Measurements from ENCODE around the gene PIM1. TPM values are rescaled to one million over a fixed set of nuclear protein-coding genes. Genes with fewer than 3 reads are reported as not detected.

The PIM1 gene
- total RNA-seq, 6 experiments from 2014 or later = 5.1 to 45.2 (median 13.0) TPM

DNA sequence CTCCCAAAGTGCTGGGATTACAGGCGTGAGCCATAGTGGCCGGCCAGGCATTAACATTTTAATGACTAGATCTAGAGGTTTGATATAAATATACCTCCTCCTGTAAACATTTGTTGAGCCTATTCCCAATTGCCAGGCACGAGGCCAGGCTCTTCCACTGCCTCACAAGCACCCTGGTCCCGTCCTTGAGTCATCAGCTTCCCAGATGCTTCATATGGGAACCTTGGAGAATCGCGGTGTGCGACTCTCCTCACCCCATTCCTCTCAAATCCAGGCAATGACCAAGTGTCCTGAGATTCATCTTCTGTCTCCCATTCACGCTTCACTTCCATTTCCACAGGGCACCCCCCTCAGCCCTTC is 35.9 kb upstream of the PIM1 start:
- 94% methylated on average over 8 of the region's 8 CpGs for WGBS (ENCODE audit: insufficient coverage, low coverage, low lambda C conversion rate, missing lambda C conversion rate)

DNA sequence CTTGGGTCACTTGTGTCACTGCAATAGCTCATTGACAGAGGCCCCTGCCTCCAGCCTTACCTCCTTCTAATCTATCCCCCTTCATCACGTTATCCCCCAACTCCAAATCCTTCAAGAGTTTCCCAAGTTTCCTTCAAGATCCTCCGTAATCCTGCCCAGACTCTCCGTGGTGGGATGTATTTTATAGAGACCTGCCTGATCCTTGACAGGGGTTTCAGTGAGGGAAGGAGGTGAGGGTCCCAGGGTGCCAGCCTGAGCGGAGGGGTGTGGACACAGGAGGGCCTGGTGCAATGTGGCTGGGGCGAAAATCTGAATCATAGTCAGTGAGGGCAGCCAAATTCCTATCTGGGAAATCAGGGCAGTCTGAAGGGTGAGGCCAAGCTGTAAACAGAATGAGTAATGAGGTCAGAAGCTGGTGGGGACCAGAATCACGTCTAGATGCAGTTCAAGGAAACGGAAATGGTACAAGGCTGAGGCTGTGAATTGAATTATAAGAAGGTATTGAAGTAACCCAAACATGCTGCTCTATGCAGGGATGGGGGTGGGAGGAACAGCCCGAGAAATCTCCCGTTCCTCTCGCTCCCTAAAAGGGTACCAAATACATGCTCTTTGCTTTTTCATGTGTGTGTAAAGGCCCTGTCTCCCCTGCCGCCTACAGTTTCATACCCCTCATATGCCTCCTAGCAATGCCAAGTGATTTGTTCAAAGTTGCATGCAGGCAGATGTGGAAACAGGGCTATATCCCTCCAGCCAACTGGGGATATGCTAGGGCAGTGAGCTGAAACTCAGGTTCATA is 35.4 kb upstream of the PIM1 start:
- peak overlapping the region; percentile 13 to 75 (median 59) for H3K27ac ChIP-seq
- TF ChIP-seq, protein P1, sequence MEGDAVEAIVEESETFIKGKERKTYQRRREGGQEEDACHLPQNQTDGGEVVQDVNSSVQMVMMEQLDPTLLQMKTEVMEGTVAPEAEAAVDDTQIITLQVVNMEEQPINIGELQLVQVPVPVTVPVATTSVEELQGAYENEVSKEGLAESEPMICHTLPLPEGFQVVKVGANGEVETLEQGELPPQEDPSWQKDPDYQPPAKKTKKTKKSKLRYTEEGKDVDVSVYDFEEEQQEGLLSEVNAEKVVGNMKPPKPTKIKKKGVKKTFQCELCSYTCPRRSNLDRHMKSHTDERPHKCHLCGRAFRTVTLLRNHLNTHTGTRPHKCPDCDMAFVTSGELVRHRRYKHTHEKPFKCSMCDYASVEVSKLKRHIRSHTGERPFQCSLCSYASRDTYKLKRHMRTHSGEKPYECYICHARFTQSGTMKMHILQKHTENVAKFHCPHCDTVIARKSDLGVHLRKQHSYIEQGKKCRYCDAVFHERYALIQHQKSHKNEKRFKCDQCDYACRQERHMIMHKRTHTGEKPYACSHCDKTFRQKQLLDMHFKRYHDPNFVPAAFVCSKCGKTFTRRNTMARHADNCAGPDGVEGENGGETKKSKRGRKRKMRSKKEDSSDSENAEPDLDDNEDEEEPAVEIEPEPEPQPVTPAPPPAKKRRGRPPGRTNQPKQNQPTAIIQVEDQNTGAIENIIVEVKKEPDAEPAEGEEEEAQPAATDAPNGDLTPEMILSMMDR (IDR thresholded peaks at IDR 0.05) = no peak
- TF ChIP-seq POLR2A (IDR thresholded peaks at IDR 0.05) = no peak
- H3K9me3 ChIP-seq = no peaks in the 10 kb centered on the region
- peak; percentile 79 to 83 (median 82) for ATAC-seq
- 53% methylated on average over 7 of the region's 11 CpGs for WGBS (ENCODE audit: insufficient coverage, low coverage, low lambda C conversion rate, missing lambda C conversion rate)
- no peaks in the 10 kb centered on the region for H3K36me3 ChIP-seq
- no peak overlapping the region for H3K4me3 ChIP-seq
- no peaks in the 10 kb centered on the region for H3K27me3 ChIP-seq
- intact Hi-C loops (cut with DNase I) = no loop called here
- DNase-seq = peak in 2 of 3 donors; percentile 47 to 57
- H3K4me1 ChIP-seq = peaks cover 0 to 42% (median 11%) of the 10 kb centered on the region in 4 donors

More for the DNA sequence above, 35.9 kb upstream of the PIM1 start:
- no peak overlapping the region for H3K4me3 ChIP-seq
- no peak for ATAC-seq
- H3K36me3 ChIP-seq = no peaks in the 10 kb centered on the region
- no peak for TF ChIP-seq POLR2A (IDR thresholded peaks at IDR 0.05)
- TF ChIP-seq, protein P1 (IDR thresholded peaks at IDR 0.05) = no peak
- DNase-seq = peak in 1 of 3 donors; percentile 11
- no peaks in the 10 kb centered on the region for H3K9me3 ChIP-seq
- intact Hi-C loops (cut with DNase I) = no loop called here
- H3K4me1 ChIP-seq = peaks cover 0 to 46% (median 12%) of the 10 kb centered on the region in 4 donors
- no peaks in the 10 kb centered on the region for H3K27me3 ChIP-seq
- peak overlapping the region; percentile 13 to 75 (median 59) for H3K27ac ChIP-seq

DNA sequence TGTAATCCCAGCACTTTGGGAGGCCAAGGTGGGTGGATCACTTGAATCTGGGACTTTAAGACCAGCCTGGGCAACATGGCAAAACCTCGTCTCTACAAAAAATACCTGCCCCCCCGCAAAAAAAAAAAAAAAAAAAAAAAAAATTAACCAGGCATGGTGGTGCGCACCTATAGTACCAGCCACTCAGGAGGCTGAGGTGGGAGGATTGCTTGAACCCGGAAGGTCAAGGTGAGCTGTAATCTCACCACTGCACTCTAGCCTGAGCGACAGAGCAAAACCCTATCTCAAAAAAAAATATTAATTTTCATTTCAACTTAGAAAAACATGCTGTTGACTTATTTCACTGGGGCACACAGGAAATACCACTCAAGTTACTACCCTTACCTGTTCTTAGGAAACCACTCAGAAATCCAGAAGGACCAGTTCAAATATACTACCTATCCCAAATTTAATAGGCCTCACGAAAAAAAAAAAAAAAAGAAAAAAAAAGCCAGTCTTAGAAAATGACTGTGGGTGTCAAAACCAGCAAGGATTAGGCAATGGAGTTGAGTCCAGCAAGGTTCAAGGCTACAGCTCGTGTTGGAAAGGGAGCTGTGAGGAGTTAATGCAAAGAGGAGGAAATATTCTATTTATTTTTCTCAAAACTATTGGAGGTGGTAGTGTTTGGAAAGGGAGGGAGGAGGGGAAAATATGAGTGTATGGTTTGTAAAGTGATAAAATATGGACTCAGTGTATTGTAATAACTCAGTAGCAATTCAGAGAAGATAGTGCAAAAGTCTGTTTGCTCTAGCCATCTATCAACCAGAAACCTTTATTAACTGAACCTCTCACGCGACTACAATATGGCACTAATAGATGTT is 33.9 kb upstream of the PIM1 start:
- H3K36me3 ChIP-seq = no peaks in the 10 kb centered on the region
- H3K27me3 ChIP-seq = no peaks in the 10 kb centered on the region
- ATAC-seq = peak; percentile 35 to 63 (median 52)
- peaks cover 0 to 35% (median 10%) of the 10 kb centered on the region in 4 donors for H3K4me1 ChIP-seq
- peak overlapping the region; percentile 0 to 75 (median 59) for H3K27ac ChIP-seq
- peak in 1 of 3 donors; percentile 21 for DNase-seq
- 33% methylated on average over 8 of the region's 9 CpGs for WGBS (ENCODE audit: insufficient coverage, low coverage, low lambda C conversion rate, missing lambda C conversion rate)
- intact Hi-C loops (cut with DNase I) = no loop called here
- no peaks in the 10 kb centered on the region for H3K9me3 ChIP-seq
- TF ChIP-seq, protein P1 (IDR thresholded peaks at IDR 0.05) = no peak
- no peak for TF ChIP-seq POLR2A (IDR thresholded peaks at IDR 0.05)
- H3K4me3 ChIP-seq = no peak overlapping the region

DNA sequence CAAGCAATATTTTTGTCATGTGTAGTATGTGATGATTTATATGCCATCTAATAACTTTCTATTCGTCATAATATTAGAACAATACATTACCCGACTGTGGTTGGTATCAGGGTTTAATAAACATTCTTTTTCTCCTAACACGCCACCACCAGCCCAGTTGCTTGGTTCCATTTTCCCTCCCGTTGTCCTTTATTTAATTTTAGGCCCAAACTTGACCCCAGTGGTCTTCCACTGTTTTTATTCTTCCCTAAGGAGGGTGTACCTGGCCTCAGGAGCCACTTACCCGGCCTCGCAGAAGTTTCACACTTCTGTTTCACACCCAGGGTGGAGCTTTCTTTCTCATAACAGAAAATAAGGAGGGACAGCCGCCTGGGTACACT is 33.1 kb upstream of the PIM1 start:
- ATAC-seq (no peak), DNase-seq (no peak)
- Histone ChIP-seq H3K9me3 (no peaks in the 10 kb centered on the region), H3K27me3 (no peaks in the 10 kb centered on the region), H3K4me3 (no peak overlapping the region), H3K27ac (peak overlapping the region in 2 of 3 donors; percentile 41 to 75), H3K36me3 (no peaks in the 10 kb centered on the region), H3K4me1 (peaks cover 0 to 30% (median 8%) of the 10 kb centered on the region in 4 donors)
- 76% methylated on average over 7 of the region's 7 CpGs for WGBS (ENCODE audit: insufficient coverage, low coverage, low lambda C conversion rate, missing lambda C conversion rate)
- intact Hi-C loops (cut with DNase I) = no loop called here
- TF ChIP-seq, protein P1 (IDR thresholded peaks at IDR 0.05) = no peak
- TF ChIP-seq POLR2A (IDR thresholded peaks at IDR 0.05) = no peak

Data from right lobe of liver (tissue), 6 donors.